GM12878 (cell line): Measurements from ENCODE around the gene PROSER3. TPM values are rescaled to one million over a fixed set of nuclear protein-coding genes. Genes with fewer than 3 reads are reported as not detected.

Experiments used
- ATAC-seq: fragments of 200-7000 bp; cut with Tn5 transposase; 3 replicates; pipeline ENCODE4 v1.9.1; 2020; ENCODE audit warnings: mild to moderate bottlenecking, moderate library complexity
- BruUV-seq: library from RNA; stranded (reverse); fragments of 400-500 nt; replicated peaks from 2 replicates; lab custom pipeline; 2021; lab: Mats Ljungman, UMichigan
- CTCF ChIA-PET: fragments of 300-600 bp; sonication (Branson Sonifier 250); formaldehyde crosslinking; extraction: SDS; loops from one replicate; lab custom pipeline; 2021; ENCODE audit warnings: inconsistent platforms; lab: Yijun Ruan, JAX
- POLR2A ChIA-PET: fragments of 350-600 bp; formaldehyde crosslinking; extraction: SDS; loops from one replicate; lab custom pipeline; 2021; ENCODE audit warnings: inconsistent platforms; lab: Charles Lee
- RAD21 ChIA-PET: fragments of 300-600 bp; sonication (Branson Sonifier 250); formaldehyde crosslinking; loops from one replicate; lab custom pipeline; 2023; ENCODE audit warnings: antibody characterized with exemption; ENCODE audit not compliant: unreplicated experiment; lab: Charles Lee
- SMC1A ChIA-PET: fragments of 300-600 bp; sonication (Branson Sonifier 250); formaldehyde crosslinking; loops from one replicate; lab custom pipeline; 2023; ENCODE audit not compliant: unreplicated experiment, uncharacterized antibody; lab: Charles Lee
- DNase-seq: peaks from one replicate; pipeline ENCODE4 v3.0.0-alpha.2; 2011; ENCODE audit warnings: low read depth, low spot score
- FAIRE-seq: peaks from 3 replicates; lab custom pipeline; 2011; peaks lifted over from hg19 to GRCh38; lab: Jason Lieb, UNC
- H2AFZ ChIP-seq: 2 replicates; pipeline ENCODE4 v1.6.0; 2011; ENCODE audit warnings: low read depth, low read length, control low read depth; ENCODE audit not compliant: control insufficient read depth
- H3K27ac ChIP-seq: 2 replicates; pipeline ENCODE4 v1.5.1; 2011; ENCODE audit warnings: control low read depth; ENCODE audit not compliant: control insufficient read depth, insufficient read depth
- H3K27me3 ChIP-seq, 2 experiments: replicated peaks in 1 of 2; 2 replicates each; pipeline versions ENCODE4 v1.6.0 to v1.6.1; 2011; ENCODE audit warnings: low read length in 1 of 2; ENCODE audit not compliant: control insufficient read depth in 2 of 2, insufficient read depth in 2 of 2
- H3K36me3 ChIP-seq, 2 experiments: 2 replicates each; pipeline ENCODE4 v1.5.1; 2011; ENCODE audit warnings: low read length in 1 of 2; ENCODE audit not compliant: control insufficient read depth in 2 of 2, insufficient read depth in 2 of 2
- H3K4me1 ChIP-seq: 2 replicates; pipeline ENCODE4 v1.6.1; 2011; ENCODE audit warnings: mild to moderate bottlenecking, low read length, moderate library complexity, mixed read lengths; ENCODE audit not compliant: control insufficient read depth, insufficient read depth
- H3K4me2 ChIP-seq: 2 replicates; pipeline ENCODE4 v1.6.0; 2011; ENCODE audit warnings: control low read depth; ENCODE audit not compliant: control insufficient read depth, insufficient read depth
- H3K4me3 ChIP-seq: fragments of 200-600 bp; sonication (generic); 2 replicates; pipeline ENCODE4 v1.5.1; 2016
- H3K79me2 ChIP-seq: 2 replicates; pipeline ENCODE4 v1.6.0; 2011; ENCODE audit warnings: low read length; ENCODE audit not compliant: control insufficient read depth, insufficient read depth
- H3K9ac ChIP-seq: 2 replicates; pipeline ENCODE4 v1.8.0; 2011; ENCODE audit warnings: low read length, control low read depth, mixed read lengths; ENCODE audit not compliant: control insufficient read depth, insufficient read depth
- H3K9me3 ChIP-seq: replicated peaks from 3 replicates; pipeline ENCODE4 v1.5.1; 2011; ENCODE audit warnings: mild to moderate bottlenecking, low read length; ENCODE audit not compliant: control insufficient read depth, insufficient read depth
- H4K20me1 ChIP-seq: 2 replicates; pipeline ENCODE4 v1.6.0; 2011; ENCODE audit not compliant: control insufficient read depth, insufficient read depth
- MYB ChIP-seq: fragments of 150-350 bp; IDR thresholded peaks from 2 replicates; pipeline ENCODE4 v1.6.1; 2014; ENCODE audit warnings: mild to moderate bottlenecking, low read depth, low read length, borderline replicate concordance
- RB1 ChIP-seq: fragments of 450-650 bp; formaldehyde crosslinking; IDR thresholded peaks from 2 replicates; pipeline ENCODE4 v1.6.1; 2017; ENCODE audit warnings: mild to moderate bottlenecking, borderline replicate concordance
- WGBS: methylation state at CpG from one replicate; pipeline ENCODE4 v1.1.6; 2016; ENCODE audit warnings: low lambda C conversion rate; ENCODE audit not compliant: insufficient replicate concordance, insufficient coverage; ENCODE audit errors: missing lambda C conversion rate; 5-methylcytosine and 5-hydroxymethylcytosine counted together
- in situ Hi-C: fragments of 300-500 bp; cut with MboI; formaldehyde crosslinking; loops from 9 replicates; pipeline ENCODE4 v1.14.3; 2018; ENCODE audit warnings: mixed read lengths
- intact Hi-C: fragments of 100-400 bp; cut with micrococcal nuclease; formaldehyde crosslinking; loops from one replicate; pipeline ENCODE4 v1.14.2; 2022; ENCODE audit not compliant: unreplicated experiment
- polyA plus RNA-seq, 11 experiments: library from polyadenylated mRNA; depleted of rRNA in 4 of 11; unstranded in 6 of 11; stranded (reverse) in 5 of 11; fragments of >200 nt; fragmentation: Nextera tagmentation in 4 of 11; fragmentation: Illumina TruSeq in 1 of 11; extraction: Ambion mirVana in 4 of 11; extraction: Trizol in 1 of 11; gene quantifications; 1 replicate in 1 of 11; 2 replicates in 10 of 11; pipeline versions ENCODE4 v1.2.1 to v1.2.3, GENCODE V29; 2011 to 2016; ENCODE audit warnings: inconsistent platforms in 2 of 11, missing spikeins in 2 of 11, low read depth in 1 of 11
- total RNA-seq, 4 experiments: library from RNA; depleted of rRNA in 3 of 4; stranded (reverse); fragments of >200 nt in 3 of 4; fragmentation: Illumina TruSeq in 1 of 4; extraction: Trizol in 1 of 4; gene quantifications; 2 replicates each; pipeline versions ENCODE4 v1.2.1 to v1.2.3, GENCODE V29; 2013 to 2021
- TF ChIP-seq, protein P1 (sequence below): IDR thresholded peaks from 2 replicates; pipeline ENCODE4 v1.6.1; 2012; ENCODE audit warnings: low read length, inconsistent platforms

Gene PROSER3
- total and polyA plus RNA-seq, 10 of the 15 experiments (the other 5 are each of a cell fraction or from before 2014, with no cell fraction given), result 0.85 to 25.1 (median 9.6) TPM

- Histone ChIP-seq H4K20me1 (no peaks in the 10 kb centered on the region), H3K79me2 (peaks cover 11% of the 10 kb centered on the region), H3K36me3 (peaks cover 0 to 2% of the 10 kb centered on the region in 2 experiments; a peak in 2 of 4 replicates), H3K9me3 (no peaks in the 10 kb centered on the region), H3K27me3 (no peaks in the 10 kb centered on the region), H3K4me3 (peak within 1 kb of the TSS; percentile 88), H3K4me1 (peaks cover 15% of the 10 kb centered on the region), H3K9ac (peak within 1 kb of the TSS; percentile 73), H3K4me2 (peak within 1 kb of the TSS; percentile 99), H3K27ac (peak within 1 kb of the TSS; percentile 62), H2AFZ (peak within 1 kb of the TSS; percentile 62)
- 41% methylated on average over 33 of the region's 52 CpGs for WGBS
- CTCF ChIA-PET, result interaction anchor here (0.7 kb wide), 1 partner anchor 9 kb away, joined by 3 read pairs; the partner anchor contains the start of gene LIN37
- intact Hi-C loops (no loop called here), in situ Hi-C loops (no loop called here)
- SMC1A ChIA-PET, result no interaction called here
- POLR2A ChIA-PET, result interaction anchor here (0.5 to 2.2 kb wide), 5 partner anchors 7 to 199 kb away, joined by 3 to 18 read pairs (median 6); partner anchors contain the start of genes IGFLR1, LIN37, PSENEN and U2AF1L4
- FAIRE-seq, result no peak
- BruUV-seq, result no TSS peak
- RAD21 ChIA-PET, result interaction anchor here (0.7 to 1.2 kb wide), 3 partner anchors 9 to 62 kb away, joined by 3 read pairs; partner anchors contain the start of genes PSENEN and U2AF1L4
- no peak for DNase-seq
- no peak for ATAC-seq
- TF ChIP-seq MYB, result no peak
Measured at GRCh38 chr19:35756377-35757230, 1.4 kb upstream of the PROSER3 start, which contains the start of gene HSPB6. HSPB6 (minus strand) TSS chr19:35757029; CDS start chr19:35757008, 21 bp downstream.

GRCh38 chr19:35757231-35757748, 686 bp upstream of the PROSER3 start:
- peak overlapping the region; percentile 73 for H3K9ac ChIP-seq
- TSS peak; percentile 84 for BruUV-seq
- 7% methylated on average over 19 of the region's 19 CpGs for WGBS

More at GRCh38 chr19:35757231-35757748, 686 bp upstream of the PROSER3 start:
- H3K9me3 ChIP-seq, result no peaks in the 10 kb centered on the region
- peak overlapping the region; percentile 62 for H2AFZ ChIP-seq
- H3K4me2 ChIP-seq, result peak overlapping the region; percentile 99
- no peak for FAIRE-seq
- intact Hi-C loops (no loop called here), in situ Hi-C loops (no loop called here)
- peak overlapping the region; percentile 88 for H3K4me3 ChIP-seq
- TF ChIP-seq, protein P1, sequence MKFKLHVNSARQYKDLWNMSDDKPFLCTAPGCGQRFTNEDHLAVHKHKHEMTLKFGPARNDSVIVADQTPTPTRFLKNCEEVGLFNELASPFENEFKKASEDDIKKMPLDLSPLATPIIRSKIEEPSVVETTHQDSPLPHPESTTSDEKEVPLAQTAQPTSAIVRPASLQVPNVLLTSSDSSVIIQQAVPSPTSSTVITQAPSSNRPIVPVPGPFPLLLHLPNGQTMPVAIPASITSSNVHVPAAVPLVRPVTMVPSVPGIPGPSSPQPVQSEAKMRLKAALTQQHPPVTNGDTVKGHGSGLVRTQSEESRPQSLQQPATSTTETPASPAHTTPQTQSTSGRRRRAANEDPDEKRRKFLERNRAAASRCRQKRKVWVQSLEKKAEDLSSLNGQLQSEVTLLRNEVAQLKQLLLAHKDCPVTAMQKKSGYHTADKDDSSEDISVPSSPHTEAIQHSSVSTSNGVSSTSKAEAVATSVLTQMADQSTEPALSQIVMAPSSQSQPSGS, result no peak
- TF ChIP-seq RB1, result 0 out of 2 replicates have a peak, but pooled peaks have one; percentile 5
- H3K27ac ChIP-seq, result peak overlapping the region; percentile 62
- POLR2A ChIA-PET, result interaction anchor here (0.5 to 2.2 kb wide), 5 partner anchors 8 to 199 kb away, joined by 3 to 18 read pairs (median 6); partner anchors contain the start of genes IGFLR1, LIN37, PSENEN and U2AF1L4
- H3K79me2 ChIP-seq, result peaks cover 11% of the 10 kb centered on the region
- peak; percentile 21 for ATAC-seq
- DNase-seq, result no peak
- no peaks in the 10 kb centered on the region for H3K27me3 ChIP-seq
- CTCF ChIA-PET, result interaction anchor here (0.7 kb wide), 1 partner anchor 9 kb away, joined by 3 read pairs; the partner anchor contains the start of gene LIN37
- H3K4me1 ChIP-seq, result peaks cover 15% of the 10 kb centered on the region
- no peaks in the 10 kb centered on the region for H4K20me1 ChIP-seq
- SMC1A ChIA-PET, result no interaction called here
- RAD21 ChIA-PET, result interaction anchor here (0.7 to 1.2 kb wide), 3 partner anchors 9 to 63 kb away, joined by 3 read pairs; partner anchors contain the start of genes PSENEN and U2AF1L4
- peaks cover 1 to 8% of the 10 kb centered on the region in 2 experiments; a peak in 3 of 4 replicates for H3K36me3 ChIP-seq
